Caco-2 (cell line): ENCODE measurements around the gene BDKRB2. TPM values are rescaled to one million over a fixed set of nuclear protein-coding genes. Genes with fewer than 3 reads are reported as not detected.

Experiments used
- BruUV-seq: library from RNA; stranded (reverse); fragments of 400-500 nt; replicated peaks from 2 replicates; lab custom pipeline; 2021; lab: Mats Ljungman, UMichigan
- CTCF ChIA-PET: fragments of 300-600 bp; sonication (Branson Sonifier 250); formaldehyde crosslinking; loops from one replicate; lab custom pipeline; 2022; ENCODE audit warnings: antibody characterized with exemption; lab: Charles Lee
- POLR2A ChIA-PET: fragments of 300-600 bp; sonication (Branson Sonifier 250); formaldehyde crosslinking; loops from one replicate; lab custom pipeline; 2022; ENCODE audit warnings: antibody characterized with exemption; lab: Charles Lee
- DNase-seq, 2 experiments: peaks; one replicate each; pipeline versions ENCODE4 v3.0.0 to v3.0.0-alpha.2; 2020 to 2022
- H3K27me3 ChIP-seq: replicated peaks from 2 replicates; pipeline ENCODE4 v1.6.0; 2011; ENCODE audit warnings: low read length; ENCODE audit not compliant: control insufficient read depth, insufficient read depth
- H3K36me3 ChIP-seq: 2 replicates; pipeline ENCODE4 v1.5.1; 2011; ENCODE audit warnings: low read length; ENCODE audit not compliant: control insufficient read depth, insufficient read depth
- H3K4me1 ChIP-seq: fragments of 250-450 bp; sonication (Bioruptor Pico); 2 replicates; pipeline ENCODE4 v1.5.1; 2020; ENCODE audit warnings: mild to moderate bottlenecking
- H3K4me3 ChIP-seq: 2 replicates; pipeline ENCODE4 v1.5.1; 2011; ENCODE audit warnings: low read depth, mild to moderate bottlenecking, control low read depth, low read length
- H3K9me3 ChIP-seq: fragments of 250-450 bp; sonication (Bioruptor Pico); 2 replicates; pipeline ENCODE4 v1.5.1; 2020; ENCODE audit warnings: mild to moderate bottlenecking, moderate library complexity
- H3K27ac Mint-ChIP-seq: one replicate; pipeline ENCODE4 v1.8.0; 2022; ENCODE audit warnings: mixed read lengths; ENCODE audit not compliant: unreplicated experiment
- H3K27me3 Mint-ChIP-seq: one replicate; pipeline ENCODE4 v1.8.0; 2022; ENCODE audit warnings: mixed read lengths; ENCODE audit not compliant: insufficient read depth, unreplicated experiment
- H3K36me3 Mint-ChIP-seq: one replicate; pipeline ENCODE4 v1.8.0; 2022; ENCODE audit warnings: mild to moderate bottlenecking, mixed read lengths; ENCODE audit not compliant: insufficient read depth, unreplicated experiment
- H3K4me1 Mint-ChIP-seq: one replicate; pipeline ENCODE4 v1.8.0; 2022; ENCODE audit warnings: low read depth, mixed read lengths; ENCODE audit not compliant: unreplicated experiment
- H3K4me3 Mint-ChIP-seq: one replicate; pipeline ENCODE4 v1.8.0; 2022; ENCODE audit warnings: mild to moderate bottlenecking, moderate library complexity, mixed read lengths; ENCODE audit not compliant: unreplicated experiment
- H3K9me3 Mint-ChIP-seq: one replicate; pipeline ENCODE4 v1.8.0; 2022; ENCODE audit warnings: mixed read lengths; ENCODE audit not compliant: unreplicated experiment
- CTCF ChIP-seq, 2 experiments: fragments of 200-600 bp in 1 of 2; IDR thresholded peaks; 1 replicate in 1 of 2; 2 replicates in 1 of 2; pipeline versions ENCODE4 v1.5.1 to v1.8.0; 2011 to 2022; ENCODE audit warnings: antibody characterized with exemption in 1 of 2, control low read depth in 1 of 2, inconsistent platforms in 1 of 2, low read depth in 1 of 2, low read length in 1 of 2, mild to moderate bottlenecking in 1 of 2, moderate library complexity in 1 of 2; ENCODE audit not compliant: insufficient read depth in 1 of 2, severe bottlenecking in 1 of 2, unreplicated experiment in 1 of 2
- intact Hi-C: fragments of 100-400 bp; cut with micrococcal nuclease; formaldehyde crosslinking; loops from one replicate; pipeline ENCODE4 v1.10.0; 2022; ENCODE audit not compliant: unreplicated experiment
- total RNA-seq: library from RNA; stranded (reverse); gene quantifications from 2 replicates; pipeline ENCODE4 v1.2.3, GENCODE V29; 2022

The BDKRB2 gene
- total RNA-seq, 1 experiment from 2014 or later, result 2.0 TPM

- H3K27me3 Mint-ChIP-seq, result no peaks in the 10 kb centered on the region
- no peak overlapping the region for H3K4me3 Mint-ChIP-seq
- ChIA-PET POLR2A (no interaction called here), CTCF (no interaction called here)
- Histone ChIP-seq H3K4me1 (peaks cover 19% of the 10 kb centered on the region), H3K4me3 (no peak overlapping the region), H3K9me3 (peaks cover 4% of the 10 kb centered on the region; the same call in 1 of the 2 replicates), H3K27me3 (no peaks in the 10 kb centered on the region), H3K36me3 (no peaks in the 10 kb centered on the region)
- no peaks in the 10 kb centered on the region for H3K9me3 Mint-ChIP-seq
- peaks cover 6% of the 10 kb centered on the region for H3K4me1 Mint-ChIP-seq
- H3K27ac Mint-ChIP-seq, result no peak overlapping the region
- no peak for TF ChIP-seq CTCF (IDR thresholded peaks at IDR 0.05; ENCODE audit: insufficient read depth in 1 of 2, low read depth in 1 of 2, low read length in 1 of 2, severe bottlenecking in 1 of 2, unreplicated experiment in 1 of 2)
- no peaks in the 10 kb centered on the region for H3K36me3 Mint-ChIP-seq
- no TSS peak for BruUV-seq
- intact Hi-C loops, result no loop called here
- DNase-seq, result no peak
These were observed 3.5 kb upstream of the BDKRB2 start for GRCh38 chr14:96201157-96201556.

- Mint-ChIP-seq H3K27ac (no peak overlapping the region), H3K27me3 (no peaks in the 10 kb centered on the region), H3K9me3 (no peaks in the 10 kb centered on the region), H3K36me3 (no peaks in the 10 kb centered on the region), H3K4me1 (peaks cover 6% of the 10 kb centered on the region), H3K4me3 (no peak overlapping the region)
- no peak overlapping the region for H3K4me3 ChIP-seq
- no peak for DNase-seq
- BruUV-seq, result no TSS peak
- no peaks in the 10 kb centered on the region for H3K9me3 ChIP-seq
- intact Hi-C loops, result no loop called here
- TF ChIP-seq CTCF (IDR thresholded peaks at IDR 0.05; ENCODE audit: insufficient read depth in 1 of 2, low read depth in 1 of 2, low read length in 1 of 2, severe bottlenecking in 1 of 2, unreplicated experiment in 1 of 2), result no peak
- H3K4me1 ChIP-seq, result peaks cover 14% of the 10 kb centered on the region
- ChIA-PET CTCF (no interaction called here), POLR2A (no interaction called here)
- H3K27me3 ChIP-seq, result no peaks in the 10 kb centered on the region
- H3K36me3 ChIP-seq, result no peaks in the 10 kb centered on the region
These were observed 2.7 kb upstream of the BDKRB2 start for GRCh38 chr14:96201965-96202364.

GRCh38 chr14:96202441-96203094 lies 2.1 kb upstream of the BDKRB2 start:
- POLR2A ChIA-PET, result no interaction called here
- CTCF ChIA-PET, result no interaction called here
- H3K36me3 Mint-ChIP-seq, result no peaks in the 10 kb centered on the region
- no peak for DNase-seq
- no peak overlapping the region for H3K4me3 Mint-ChIP-seq
- no peaks in the 10 kb centered on the region for H3K27me3 Mint-ChIP-seq
- H3K27ac Mint-ChIP-seq, result no peak overlapping the region
- no peak overlapping the region for H3K4me3 ChIP-seq
- no peaks in the 10 kb centered on the region for H3K27me3 ChIP-seq
- no peaks in the 10 kb centered on the region for H3K9me3 Mint-ChIP-seq
- peaks cover 6% of the 10 kb centered on the region for H3K4me1 Mint-ChIP-seq
- H3K9me3 ChIP-seq, result no peaks in the 10 kb centered on the region
- intact Hi-C loops, result no loop called here
- no peaks in the 10 kb centered on the region for H3K36me3 ChIP-seq
- peaks cover 14% of the 10 kb centered on the region for H3K4me1 ChIP-seq
- TF ChIP-seq CTCF (IDR thresholded peaks at IDR 0.05; ENCODE audit: insufficient read depth in 1 of 2, low read depth in 1 of 2, low read length in 1 of 2, severe bottlenecking in 1 of 2, unreplicated experiment in 1 of 2), result no peak
- BruUV-seq, result no TSS peak
